Osteoblast (primary cell): ENCODE data around the gene BRD2. TPM values are rescaled to one million over a fixed set of nuclear protein-coding genes. Genes with fewer than 3 reads are reported as not detected.

Source experiments
- DNase-seq: peaks from one replicate; pipeline ENCODE4 v3.0.0; 2011; ENCODE audit warnings: low spot score, mixed read lengths; ENCODE audit not compliant: insufficient read length; ENCODE audit errors: missing footprints
- H2AFZ ChIP-seq: 2 replicates; pipeline ENCODE4 v1.6.0; 2011; ENCODE audit warnings: mild to moderate bottlenecking, low read length
- H3K27ac ChIP-seq: 2 replicates; pipeline ENCODE4 v1.5.1; 2011; ENCODE audit warnings: mild to moderate bottlenecking, low read depth, low read length, moderate library complexity
- H3K27me3 ChIP-seq: 2 replicates; pipeline ENCODE4 v1.6.0; 2012; ENCODE audit warnings: mild to moderate bottlenecking, control low read depth, inconsistent platforms, low read length, moderate library complexity; ENCODE audit not compliant: insufficient read depth
- H3K36me3 ChIP-seq: 2 replicates; pipeline ENCODE4 v1.5.1; 2011; ENCODE audit warnings: mild to moderate bottlenecking, low read length, control low read depth, moderate library complexity; ENCODE audit not compliant: insufficient read depth
- H3K4me1 ChIP-seq: 2 replicates; pipeline ENCODE4 v1.5.1; 2011; ENCODE audit warnings: mild to moderate bottlenecking, low read length, control low read depth, moderate library complexity; ENCODE audit not compliant: insufficient read depth
- H3K4me2 ChIP-seq: 2 replicates; pipeline ENCODE4 v1.6.0; 2011; ENCODE audit warnings: mild to moderate bottlenecking, low read length; ENCODE audit not compliant: insufficient read depth
- H3K4me3 ChIP-seq: fragments of 200-600 bp; sonication (generic); 3 replicates; pipeline ENCODE4 v1.5.1; 2012; ENCODE audit warnings: mild to moderate bottlenecking, low read length, inconsistent platforms; ENCODE audit not compliant: insufficient read depth
- H3K79me2 ChIP-seq: 2 replicates; pipeline ENCODE4 v1.6.0; 2012; ENCODE audit warnings: mild to moderate bottlenecking, low read length, control low read depth, inconsistent platforms; ENCODE audit not compliant: insufficient read depth
- H3K9me3 ChIP-seq: 2 replicates; pipeline ENCODE4 v1.5.1; 2011; ENCODE audit warnings: low read depth, low read length, control low read depth
- H4K20me1 ChIP-seq: 2 replicates; pipeline ENCODE4 v1.6.0; 2012; ENCODE audit warnings: mild to moderate bottlenecking, low read length, control low read depth; ENCODE audit not compliant: insufficient read depth
- CTCF ChIP-seq: IDR thresholded peaks from 2 replicates; pipeline ENCODE4 v1.5.1; 2011; ENCODE audit warnings: mild to moderate bottlenecking, low read depth, low read length, moderate library complexity; ENCODE audit errors: extremely low read depth
- total RNA-seq: library from RNA; depleted of rRNA; stranded (reverse); fragments of >200 nt; gene quantifications from 2 replicates; pipeline ENCODE4 v1.2.3, GENCODE V29; 2012

Gene BRD2
- total RNA-seq, 1 donor, result 119 TPM

- Histone ChIP-seq H3K27me3 (peaks cover 14% of the 10 kb centered on the region), H3K9me3 (no peaks in the 10 kb centered on the region), H3K27ac (no peak overlapping the region), H3K4me3 (peak overlapping the region; percentile 59), H2AFZ (no peak overlapping the region), H3K36me3 (no peaks in the 10 kb centered on the region), H4K20me1 (no peaks in the 10 kb centered on the region), H3K4me1 (peaks cover 6% of the 10 kb centered on the region), H3K79me2 (no peaks in the 10 kb centered on the region), H3K4me2 (peak overlapping the region; percentile 80)
- TF ChIP-seq CTCF, result no peak
- DNase-seq, result no peak
These were observed 50.0 kb downstream of the BRD2 start for GRCh38 chr6:33018418-33018817.

GRCh38 chr6:33018904-33019303 is 50.5 kb downstream of the BRD2 start:
- no peak overlapping the region for H3K27ac ChIP-seq
- no peaks in the 10 kb centered on the region for H3K79me2 ChIP-seq
- TF ChIP-seq CTCF, result no peak
- no peaks in the 10 kb centered on the region for H3K9me3 ChIP-seq
- peak overlapping the region; percentile 83 for H2AFZ ChIP-seq
- no peaks in the 10 kb centered on the region for H4K20me1 ChIP-seq
- peak; percentile 59 for DNase-seq
- H3K36me3 ChIP-seq, result no peaks in the 10 kb centered on the region
- peak overlapping the region; percentile 80 for H3K4me2 ChIP-seq
- peaks cover 6% of the 10 kb centered on the region for H3K4me1 ChIP-seq
- H3K27me3 ChIP-seq, result peaks cover 9% of the 10 kb centered on the region
- peak overlapping the region; percentile 59 for H3K4me3 ChIP-seq

GRCh38 chr6:33019372-33019771 is 51.0 kb downstream of the BRD2 start:
- Histone ChIP-seq H3K4me2 (peak overlapping the region; percentile 80), H2AFZ (peak overlapping the region; percentile 83), H4K20me1 (no peaks in the 10 kb centered on the region), H3K27ac (no peak overlapping the region), H3K27me3 (peaks cover 8% of the 10 kb centered on the region), H3K79me2 (no peaks in the 10 kb centered on the region), H3K4me3 (peak overlapping the region; percentile 59), H3K4me1 (peaks cover 6% of the 10 kb centered on the region), H3K36me3 (no peaks in the 10 kb centered on the region), H3K9me3 (no peaks in the 10 kb centered on the region)
- no peak for TF ChIP-seq CTCF
- DNase-seq, result peak; percentile 76

GRCh38 chr6:33021917-33022316 is 53.5 kb downstream of the BRD2 start:
- Histone ChIP-seq H2AFZ (no peak overlapping the region), H3K79me2 (no peaks in the 10 kb centered on the region), H3K4me3 (no peak overlapping the region), H3K4me2 (no peak overlapping the region), H3K9me3 (no peaks in the 10 kb centered on the region), H3K4me1 (peaks cover 6% of the 10 kb centered on the region), H3K27me3 (peaks cover 8% of the 10 kb centered on the region), H3K27ac (no peak overlapping the region), H4K20me1 (no peaks in the 10 kb centered on the region), H3K36me3 (no peaks in the 10 kb centered on the region)
- DNase-seq, result no peak
- no peak for TF ChIP-seq CTCF
